NCI-H82 treated with DMSO at 0.1 percent for 48 hours (cell line): ENCODE results near the gene TREML4.

Experiments used
- DNase-seq: peaks from one replicate; lab custom pipeline; 2025; ENCODE audit not compliant: unreplicated experiment; lab: John Stamatoyannopoulos, UW

TREML4 gene

DNA sequence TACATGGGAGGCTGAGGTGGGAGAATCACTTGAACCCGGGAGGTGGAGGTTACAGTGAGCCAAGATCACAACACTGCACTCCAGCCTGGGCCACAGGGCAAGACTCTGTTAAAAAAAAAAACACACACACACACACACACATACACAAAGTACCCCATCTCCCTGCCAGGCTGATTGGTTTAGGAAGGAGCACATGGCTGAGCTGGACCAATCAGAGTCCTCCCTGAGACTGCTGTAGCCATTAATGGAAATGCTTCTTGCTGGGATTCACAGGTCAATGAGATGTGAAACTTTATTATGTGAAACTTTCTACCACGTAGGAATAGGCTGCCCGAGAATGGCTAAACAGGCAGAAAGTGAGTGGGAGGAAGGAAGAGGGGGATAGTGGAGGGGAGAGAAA is 55.5 kb downstream of the TREML4 start:
- DNase-seq = no peak

DNA sequence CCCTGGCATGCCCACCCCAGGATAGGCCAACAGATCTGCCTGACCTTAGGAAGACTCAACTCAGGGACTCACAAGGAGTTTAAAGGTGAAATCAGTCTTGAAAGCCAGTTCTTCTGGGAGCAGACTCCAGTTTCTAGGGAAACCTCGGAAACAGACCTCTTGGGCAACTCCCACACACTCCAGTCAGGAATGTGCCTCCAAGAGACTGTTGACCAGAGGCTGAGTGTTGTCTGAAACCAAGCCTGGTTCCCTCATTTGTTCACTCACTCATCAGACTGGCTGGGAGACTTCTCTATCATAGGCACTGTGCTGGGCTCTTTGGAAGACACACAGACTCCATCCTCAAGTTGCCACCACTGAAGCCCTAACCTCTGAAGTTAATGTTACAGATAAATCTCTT is 56.6 kb downstream of the TREML4 start:
- no peak for DNase-seq

DNA sequence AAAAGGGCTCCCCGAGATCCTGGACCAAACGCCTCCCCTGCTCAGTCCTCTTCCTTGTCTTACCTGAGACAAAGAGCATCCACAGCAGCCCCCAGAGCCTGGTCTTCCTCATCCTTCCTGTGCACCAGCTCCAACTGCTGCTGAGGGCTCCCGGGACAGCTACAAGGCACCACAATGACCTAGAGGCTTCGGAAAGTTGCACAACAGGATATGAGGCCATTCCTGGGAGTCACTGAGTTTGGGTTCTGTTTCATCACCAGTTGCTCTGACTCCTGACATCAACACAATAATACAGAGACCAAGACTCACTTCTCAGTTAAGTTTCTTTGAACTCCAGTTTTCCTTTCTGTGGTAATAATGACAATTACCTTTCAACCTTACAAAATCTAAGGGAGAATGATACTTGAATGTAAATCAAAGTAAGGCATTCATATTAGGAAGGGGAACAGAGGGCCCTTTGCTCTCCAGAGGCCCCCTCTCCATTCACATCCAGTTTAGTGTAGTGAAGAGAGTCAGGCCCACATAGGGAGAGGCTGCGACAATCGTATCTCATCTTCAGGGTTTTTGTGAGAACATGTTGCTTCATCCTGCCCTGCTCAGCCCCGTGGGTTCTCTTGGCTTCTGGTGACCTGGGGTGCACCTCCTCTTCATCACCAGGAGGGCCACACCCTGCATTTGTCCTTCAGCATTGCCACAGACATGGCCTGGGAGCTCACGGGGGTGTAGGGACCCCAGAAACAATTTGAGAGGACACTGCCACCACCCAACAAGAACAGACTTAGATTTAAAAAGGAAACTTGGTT is 58.6 kb downstream of the TREML4 start, which contains the start of gene TREM1:
TREM1 (minus strand) TSS at position 139 of the 803 bp plus-strand sequence; CDS start at position 112, 27 bp downstream.
- no peak for DNase-seq

DNA sequence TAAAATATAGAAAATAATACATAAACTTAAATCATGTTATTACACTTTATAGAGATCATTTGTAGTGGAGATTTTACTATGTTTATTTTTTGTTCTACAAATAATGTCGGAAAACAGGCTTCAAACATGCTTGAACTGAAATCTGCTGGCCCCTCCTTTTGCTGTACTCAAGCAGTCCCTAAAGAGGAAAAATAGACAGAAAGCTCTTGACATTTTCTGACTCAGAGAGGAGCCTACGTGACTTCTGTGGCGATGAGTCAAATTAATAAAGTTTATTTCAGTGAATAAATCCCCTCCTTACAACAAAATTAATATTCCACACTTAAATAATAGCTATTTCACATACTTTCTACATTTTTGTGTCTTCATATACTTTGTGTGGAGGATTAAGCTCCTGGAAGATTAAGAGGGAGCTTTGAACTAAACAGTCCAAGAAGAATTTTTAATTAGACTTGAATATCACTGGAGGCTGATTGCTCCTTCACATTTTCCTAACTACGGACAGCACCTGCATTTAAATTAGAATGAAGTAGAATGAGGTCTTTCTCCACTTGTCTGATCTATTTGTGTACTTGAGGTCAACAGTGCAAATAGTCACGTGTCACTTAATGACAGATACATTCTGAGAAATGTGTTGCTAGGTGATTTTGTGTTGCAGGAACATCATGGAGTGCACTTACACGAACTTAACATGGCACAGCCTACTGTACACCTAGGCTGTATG is 60.0 kb downstream of the TREML4 start:
- no peak for DNase-seq
